GM10248 (cell line): ENCODE results near the gene IRX4.

Experiments
- CTCF ChIA-PET: fragments of 300-600 bp; sonication (Branson Sonifier 250); formaldehyde crosslinking; extraction: SDS; loops from one replicate; lab custom pipeline; 2021; ENCODE audit warnings: antibody characterized with exemption; lab: Yijun Ruan, JAX
- POLR2A ChIA-PET: fragments of 350-650 bp; sonication (Branson Sonifier 250); formaldehyde crosslinking; extraction: SDS; loops from one replicate; lab custom pipeline; 2020; ENCODE audit warnings: antibody characterized with exemption; lab: Yijun Ruan, JAX
- DNase-seq: peaks from one replicate; pipeline ENCODE4 v3.0.0; 2012; ENCODE audit errors: extremely low spot score
- TF ChIP-seq, protein P1 (sequence below): IDR thresholded peaks from 2 replicates; pipeline ENCODE4 v1.5.1; 2012; ENCODE audit warnings: mild to moderate bottlenecking, low read depth; ENCODE audit errors: extremely low read depth, missing control alignments, control extremely low read depth

Gene IRX4

DNA sequence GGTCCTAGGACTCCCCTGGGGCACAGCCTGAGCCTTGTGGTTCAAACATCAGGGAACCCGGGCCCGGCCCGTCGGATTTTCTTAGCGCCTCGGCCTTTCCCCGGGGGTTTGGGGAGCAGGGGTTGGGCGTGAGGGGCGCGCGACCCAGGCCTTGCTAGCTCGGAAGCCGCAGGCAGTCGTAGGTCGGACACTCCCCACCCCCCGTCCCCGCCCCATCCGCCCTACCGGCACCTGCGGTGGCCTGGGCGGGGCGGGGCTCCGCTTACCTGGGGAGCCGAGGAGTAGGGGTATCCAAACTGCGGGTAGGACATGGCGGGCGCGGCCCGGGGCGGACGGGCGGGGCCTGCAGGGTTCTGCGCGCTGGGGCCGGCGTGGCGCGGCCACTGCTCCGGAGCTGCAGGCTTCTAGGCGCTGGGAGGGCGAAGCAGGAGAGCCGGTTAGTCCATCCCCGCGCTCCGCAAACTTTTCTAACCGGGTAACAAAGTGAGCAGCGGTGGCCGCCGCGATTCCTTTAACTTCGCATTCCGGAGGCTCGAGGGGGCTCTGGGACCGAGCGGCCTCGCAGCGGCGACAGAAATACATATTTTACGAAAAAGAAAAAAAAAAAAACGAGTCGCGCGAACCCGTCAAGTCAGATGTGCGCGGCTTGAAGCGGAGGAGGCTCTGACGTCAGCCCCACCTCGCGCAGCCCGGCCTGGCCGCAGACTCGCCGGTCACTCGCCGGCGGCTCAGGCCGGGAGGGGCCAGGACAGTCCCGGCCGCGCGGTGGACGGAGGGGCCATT lies at the start of gene IRX4:
TSS of gene IRX4 (minus strand) at position 589 of the 783 bp plus-strand sequence. CDS start at position 311, 278 bp downstream.
- CTCF ChIA-PET = no interaction called here
- TF ChIP-seq, protein P1, sequence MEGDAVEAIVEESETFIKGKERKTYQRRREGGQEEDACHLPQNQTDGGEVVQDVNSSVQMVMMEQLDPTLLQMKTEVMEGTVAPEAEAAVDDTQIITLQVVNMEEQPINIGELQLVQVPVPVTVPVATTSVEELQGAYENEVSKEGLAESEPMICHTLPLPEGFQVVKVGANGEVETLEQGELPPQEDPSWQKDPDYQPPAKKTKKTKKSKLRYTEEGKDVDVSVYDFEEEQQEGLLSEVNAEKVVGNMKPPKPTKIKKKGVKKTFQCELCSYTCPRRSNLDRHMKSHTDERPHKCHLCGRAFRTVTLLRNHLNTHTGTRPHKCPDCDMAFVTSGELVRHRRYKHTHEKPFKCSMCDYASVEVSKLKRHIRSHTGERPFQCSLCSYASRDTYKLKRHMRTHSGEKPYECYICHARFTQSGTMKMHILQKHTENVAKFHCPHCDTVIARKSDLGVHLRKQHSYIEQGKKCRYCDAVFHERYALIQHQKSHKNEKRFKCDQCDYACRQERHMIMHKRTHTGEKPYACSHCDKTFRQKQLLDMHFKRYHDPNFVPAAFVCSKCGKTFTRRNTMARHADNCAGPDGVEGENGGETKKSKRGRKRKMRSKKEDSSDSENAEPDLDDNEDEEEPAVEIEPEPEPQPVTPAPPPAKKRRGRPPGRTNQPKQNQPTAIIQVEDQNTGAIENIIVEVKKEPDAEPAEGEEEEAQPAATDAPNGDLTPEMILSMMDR = no peak
- POLR2A ChIA-PET = no interaction called here
- DNase-seq = no peak

DNA sequence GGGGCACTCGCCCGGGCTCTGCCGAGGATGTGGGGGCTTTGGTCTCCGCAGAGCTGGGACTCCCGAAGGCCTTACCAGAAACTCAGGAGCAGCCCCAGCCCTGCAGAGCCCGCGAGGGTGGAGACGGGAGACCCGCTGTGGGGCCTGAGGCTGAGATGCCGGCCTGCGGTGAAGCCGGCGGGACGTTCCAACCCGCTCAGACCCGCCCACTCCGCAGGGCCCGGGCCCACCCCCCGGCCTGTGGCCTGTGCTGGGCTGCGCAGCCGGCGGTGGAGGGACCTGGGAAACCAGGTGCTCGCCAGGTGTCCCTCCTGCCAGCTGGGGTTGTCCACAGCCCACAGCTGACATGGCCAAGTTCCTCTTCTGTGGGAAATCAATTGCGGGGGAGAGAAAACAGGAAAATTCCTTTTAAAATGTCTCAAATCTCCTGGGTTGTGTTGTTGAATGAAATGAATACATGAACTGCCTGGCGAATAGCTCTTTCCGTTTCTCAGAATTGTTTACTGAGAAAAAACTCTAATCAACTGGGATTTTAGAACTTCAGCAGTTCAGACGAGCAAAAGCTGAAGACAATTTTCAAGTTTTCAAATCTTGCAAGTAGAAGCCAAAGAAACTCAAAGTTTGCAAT lies 49.0 kb upstream of the IRX4 start:
- no peak for DNase-seq
- POLR2A ChIA-PET = no interaction called here
- TF ChIP-seq, protein P1 = no peak
- CTCF ChIA-PET = no interaction called here

GRCh38 chr5:1930880-1931603 lies 48.3 kb upstream of the IRX4 start:
- DNase-seq = no peak
- ChIA-PET CTCF (no interaction called here), POLR2A (no interaction called here)
- TF ChIP-seq, protein P1 = no peak

GRCh38 chr5:1930501-1930879 lies 47.8 kb upstream of the IRX4 start:
- POLR2A ChIA-PET = no interaction called here
- no peak for DNase-seq
- CTCF ChIA-PET = no interaction called here
- TF ChIP-seq, protein P1 = no peak

GRCh38 chr5:1929108-1929991 lies 46.6 kb upstream of the IRX4 start:
- no peak for DNase-seq
- ChIA-PET CTCF (no interaction called here), POLR2A (interaction anchor here (0.6 kb wide), 1 partner anchor 26 kb away, joined by 3 read pairs; no protein-coding TSS in a partner anchor)
- TF ChIP-seq, protein P1 = no peak
